ENCODE results near the gene HNRNPL.

DNA sequence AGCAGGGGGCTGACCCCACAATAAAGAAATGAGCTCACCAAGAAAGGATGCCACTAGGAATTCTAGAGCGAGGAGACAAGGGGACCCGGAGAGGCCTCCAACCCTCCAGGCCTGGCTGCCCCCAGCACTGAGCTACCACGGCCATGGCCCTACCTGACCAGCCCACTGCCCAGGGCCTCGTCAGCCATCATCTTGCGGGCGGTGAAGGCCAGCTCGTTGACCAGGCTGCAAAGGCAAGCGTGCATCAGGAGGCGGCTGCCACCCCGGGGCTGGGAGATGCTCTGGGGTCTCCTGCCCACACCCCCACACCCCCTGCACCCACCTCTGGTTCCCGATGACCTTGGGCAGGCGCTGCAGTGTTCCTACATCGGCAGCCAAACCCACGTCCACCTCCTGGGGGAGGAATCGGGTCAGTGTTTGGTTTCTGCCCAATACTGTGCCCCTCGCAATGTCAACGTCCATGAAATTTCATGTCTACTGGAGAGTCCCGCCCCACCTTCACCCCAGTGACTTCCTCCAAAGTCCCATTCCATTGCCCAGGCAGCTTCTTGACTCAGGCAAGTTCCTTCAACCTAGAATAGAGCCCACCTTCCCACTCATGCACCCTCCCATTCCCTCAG is 33.5 kb downstream of the HNRNPL start:
- no peak for TF ChIP-seq CTCF (IDR thresholded peaks at IDR 0.05; ENCODE audit: poor library complexity, severe bottlenecking)
- no peak for TF ChIP-seq POLR2AphosphoS5 (IDR thresholded peaks at IDR 0.05)
- no peak for TF ChIP-seq SMC3 (conservative IDR thresholded peaks at IDR 0.05; ENCODE audit: poor library complexity)
- no peak for TF ChIP-seq EZH2 (IDR thresholded peaks at IDR 0.05; ENCODE audit: borderline replicate concordance, insufficient read depth, low read length, poor library complexity, severe bottlenecking)

Measured in neural cell (in vitro differentiated cells).